ENCODE data around the gene CLASP2.
"Not testable (repeated sequence)": the region's sequence is repeated elsewhere in the genome, so short reads cannot be mapped to it uniquely, and the experiment has no call there.

The CLASP2 gene

DNA sequence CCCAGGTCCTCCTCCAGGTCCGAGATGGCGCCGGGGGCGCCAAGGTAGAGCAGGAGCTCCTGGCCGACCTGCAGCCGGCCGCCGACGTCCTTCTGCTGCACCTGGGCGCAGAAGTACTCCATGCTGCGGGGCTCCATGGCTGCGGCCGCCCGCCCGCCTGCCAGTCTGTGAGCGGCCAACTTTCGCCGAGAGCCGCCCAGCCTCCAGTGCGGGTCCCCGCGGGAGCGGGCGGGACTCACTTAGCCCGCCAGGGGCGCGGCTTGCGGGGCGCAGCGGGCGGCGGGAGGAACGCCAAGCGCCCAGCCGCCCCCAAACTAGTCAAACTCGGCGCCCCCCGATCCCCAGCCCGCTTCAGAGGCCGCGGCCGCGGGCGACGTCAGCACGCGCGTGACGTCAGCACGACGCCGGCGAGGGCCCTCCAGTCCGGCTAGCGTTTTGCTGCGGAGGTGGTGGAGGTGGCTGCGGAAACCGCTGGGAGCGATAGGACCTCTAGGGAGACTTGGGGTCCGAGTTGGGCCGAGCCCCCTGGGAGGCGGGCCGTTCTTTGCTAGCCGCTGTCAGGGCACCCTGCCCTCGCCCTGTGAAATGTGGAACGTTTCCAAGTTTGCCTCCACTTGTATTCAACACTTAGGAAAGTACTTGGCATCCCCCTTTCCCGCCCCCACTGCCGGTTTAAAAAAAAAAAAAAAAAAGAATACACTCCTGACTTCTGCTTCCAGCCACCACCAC lies at the start of gene CLASP2:
Gene CLASP2 (minus strand): TSS at position 389 of the 729 bp plus-strand sequence. CDS start 252 bp downstream, at position 137.
- DNase-seq (ENCODE audit: low spot score): peak; percentile 91

- no peak for DNase-seq (ENCODE audit: low spot score)
Measured at GRCh38 chr3:33758864-33759263, 40.8 kb upstream of the CLASP2 start.

GRCh38 chr3:33758281-33758680 lies 40.2 kb upstream of the CLASP2 start:
- DNase-seq (ENCODE audit: low spot score): no peak

DNA sequence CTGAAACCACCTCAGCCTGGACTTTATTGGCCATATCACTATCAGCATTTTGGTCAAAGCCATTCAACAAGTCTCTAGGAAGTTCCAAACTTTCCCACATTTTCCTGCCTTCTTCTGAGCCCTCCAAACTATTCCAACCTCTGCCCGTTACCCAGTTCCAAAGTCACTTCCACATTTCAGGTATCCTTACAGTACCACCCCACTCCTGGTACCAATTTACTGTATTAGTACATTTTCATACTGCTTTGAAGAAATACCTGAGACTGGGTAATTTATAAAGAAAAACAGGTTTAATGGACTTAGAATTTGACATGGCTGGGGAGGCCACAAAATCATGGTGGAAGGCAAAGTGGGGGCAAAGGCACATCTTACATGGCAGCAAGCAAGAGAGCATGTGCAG lies 36.3 kb upstream of the CLASP2 start:
- not testable (repeated sequence) for DNase-seq (ENCODE audit: low spot score)

DNA sequence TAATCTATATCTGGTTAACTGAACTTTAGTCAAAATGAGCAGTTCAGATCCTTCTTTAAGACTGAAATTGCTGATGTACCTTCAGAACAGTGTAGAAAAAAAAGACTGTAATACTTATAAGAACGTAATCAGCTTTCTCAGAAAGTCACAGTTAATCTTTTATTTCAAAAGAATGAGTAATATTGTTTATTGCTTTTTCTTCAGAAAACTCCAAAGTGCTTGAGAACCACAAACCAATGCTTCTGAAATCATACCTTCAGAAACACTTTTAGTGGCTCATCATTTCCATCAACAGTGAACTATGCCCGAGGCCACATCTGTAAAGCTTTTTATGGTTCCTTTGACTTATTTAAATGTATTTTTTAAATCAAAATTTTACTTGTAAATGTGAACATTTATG lies 33.3 kb upstream of the CLASP2 start:
- DNase-seq (ENCODE audit: low spot score): no peak

- no peak for DNase-seq (ENCODE audit: low spot score)
Measured at GRCh38 chr3:33750211-33750548, 32.1 kb upstream of the CLASP2 start.

GRCh38 chr3:33749546-33750210 lies 31.6 kb upstream of the CLASP2 start:
- no peak for DNase-seq (ENCODE audit: low spot score)

DNA sequence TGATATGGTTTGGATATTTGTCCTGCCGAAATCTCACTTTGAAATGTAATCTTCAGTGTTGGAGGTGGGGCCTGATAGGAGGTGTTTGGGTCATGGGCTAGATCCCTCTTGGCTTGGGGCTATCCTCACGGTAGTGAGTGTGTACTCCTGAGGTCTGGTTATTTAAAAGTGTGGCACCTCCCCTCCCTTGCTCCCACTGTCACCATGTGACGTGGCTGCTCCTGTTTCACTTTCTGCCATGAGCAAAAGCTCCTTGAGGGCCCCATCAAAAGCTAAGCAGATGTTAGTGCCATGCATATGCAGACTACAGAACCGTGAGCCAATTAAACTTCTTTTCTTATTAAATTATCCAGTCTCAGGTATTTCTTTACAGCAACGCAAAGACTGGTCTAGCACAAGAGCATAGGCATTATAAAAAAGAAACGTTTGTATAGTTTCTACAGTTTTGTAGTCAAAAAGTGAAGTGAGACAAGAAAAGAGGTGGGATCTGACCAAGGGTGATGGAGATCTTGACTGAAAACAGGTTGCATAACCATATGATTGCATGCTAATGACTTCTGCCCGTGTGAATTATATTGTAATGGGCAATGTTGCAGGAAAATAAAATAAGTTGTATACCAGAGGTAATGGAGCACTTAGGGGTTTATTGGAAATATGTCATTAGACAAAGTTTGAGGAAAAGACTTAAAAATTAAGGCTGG lies 28.5 kb upstream of the CLASP2 start:
- no peak for DNase-seq (ENCODE audit: low spot score)

- DNase-seq (ENCODE audit: low spot score): no peak
Measured at GRCh38 chr3:33737146-33737545, 19.1 kb upstream of the CLASP2 start.

DNA sequence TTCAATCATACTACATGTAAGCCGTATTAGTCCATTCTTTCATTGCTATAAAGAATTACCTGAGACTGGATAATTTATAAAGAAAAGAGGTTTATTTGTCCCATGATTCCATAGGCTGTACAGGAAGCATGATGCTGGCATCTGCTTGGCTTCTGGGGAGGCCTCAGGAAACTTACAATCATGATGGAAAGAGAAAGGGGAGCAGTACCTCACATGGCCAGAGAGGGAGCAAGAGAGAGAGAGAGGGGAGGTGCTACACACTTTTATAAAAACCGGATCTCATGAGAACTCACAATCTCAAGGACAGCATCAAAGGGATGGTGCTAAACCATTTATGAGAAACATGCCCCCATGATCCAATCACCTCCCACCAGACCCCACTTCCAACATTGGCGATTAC lies 14.3 kb upstream of the CLASP2 start:
- no peak for DNase-seq (ENCODE audit: low spot score)

- no peak for DNase-seq (ENCODE audit: low spot score)
Measured at GRCh38 chr3:33729993-33730392, 11.9 kb upstream of the CLASP2 start.

DNA sequence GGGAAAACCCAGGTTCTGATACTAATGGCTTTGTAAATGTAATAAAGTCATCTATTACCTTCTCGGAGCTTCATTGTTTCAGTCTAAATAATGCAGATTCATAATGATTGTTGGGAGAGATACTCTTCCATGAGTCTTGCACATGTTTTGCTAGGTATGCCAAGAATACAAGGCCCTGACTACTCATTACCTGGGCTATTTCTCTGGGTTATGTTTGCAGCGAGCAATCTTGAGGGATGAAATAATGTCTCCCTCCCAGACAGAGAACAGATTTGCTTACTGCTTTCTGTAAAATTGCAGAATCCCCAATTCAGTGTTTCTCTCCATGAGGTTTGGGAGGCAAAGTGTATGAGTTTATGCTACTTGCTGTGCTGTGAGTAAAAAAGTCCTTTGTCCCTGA lies 6.2 kb upstream of the CLASP2 start:
- DNase-seq (ENCODE audit: low spot score): no peak

GRCh38 chr3:33722626-33723370 lies 4.7 kb upstream of the CLASP2 start:
- DNase-seq (ENCODE audit: low spot score): no peak

- DNase-seq (ENCODE audit: low spot score): no peak
Measured at GRCh38 chr3:33722191-33722590, 4.1 kb upstream of the CLASP2 start.

DNA sequence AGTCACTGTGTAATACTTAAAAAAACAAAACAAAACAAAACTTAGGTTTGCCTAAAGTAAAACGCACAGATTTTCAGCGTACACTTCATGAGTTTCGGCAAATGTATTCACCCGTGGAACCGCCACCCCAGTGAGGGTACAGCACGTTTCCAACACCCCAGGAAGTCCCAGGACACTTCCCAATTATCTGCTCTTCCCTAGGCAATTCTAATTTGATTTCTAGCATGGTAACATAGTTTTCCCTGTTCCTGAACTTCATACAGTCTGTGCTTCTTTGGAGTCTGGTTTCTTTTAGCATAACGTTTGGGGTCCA lies 497 bp upstream of the CLASP2 start:
- DNase-seq (ENCODE audit: low spot score): no peak

- DNase-seq (ENCODE audit: low spot score): peak; percentile 84
Measured at GRCh38 chr3:33717616-33717865, 513 bp downstream of the CLASP2 start.

- no peak for DNase-seq (ENCODE audit: low spot score)
Measured at GRCh38 chr3:33716227-33716626, 1.8 kb downstream of the CLASP2 start.

- DNase-seq (ENCODE audit: low spot score): no peak
Measured at GRCh38 chr3:33711100-33711499, 7.0 kb downstream of the CLASP2 start.

DNA sequence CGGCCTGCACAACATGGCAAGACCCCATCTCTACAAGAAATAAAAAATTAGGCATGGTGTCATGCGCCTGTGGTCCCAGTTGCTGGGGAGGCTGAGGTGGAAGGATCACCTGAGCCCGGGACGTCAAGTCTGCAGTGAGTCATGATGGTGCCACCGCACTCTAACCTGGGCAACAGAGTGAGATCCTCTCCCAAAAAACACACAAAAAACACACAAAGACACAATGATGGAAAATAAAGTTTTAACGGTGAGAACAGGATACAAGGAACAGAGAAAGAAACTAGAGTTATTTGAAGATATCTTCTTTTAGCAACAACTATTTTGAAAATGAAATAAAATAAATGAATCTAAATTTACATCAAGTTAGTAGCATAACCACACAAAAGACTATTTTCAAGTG lies 12.0 kb downstream of the CLASP2 start:
- no peak for DNase-seq (ENCODE audit: low spot score)

DNA sequence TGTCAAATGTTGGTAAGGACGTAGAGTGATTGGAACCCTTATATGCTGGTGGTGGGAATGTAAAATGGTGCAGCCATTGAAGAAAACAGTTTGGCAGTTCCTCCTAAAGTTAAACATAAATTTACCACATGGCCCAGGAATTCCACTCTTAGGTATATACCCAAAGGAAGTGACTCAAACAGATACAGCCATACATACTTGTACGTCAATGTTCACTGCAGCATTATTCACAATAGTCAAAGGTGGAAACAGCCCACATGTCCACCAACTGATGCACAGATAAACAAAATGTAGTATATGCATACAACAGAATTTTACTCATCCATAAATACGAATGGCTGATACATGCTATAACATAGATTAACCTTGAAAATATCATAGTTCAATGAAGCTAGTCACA lies 13.2 kb downstream of the CLASP2 start:
- DNase-seq (ENCODE audit: low spot score): no peak

GRCh38 chr3:33699275-33699674 lies 18.8 kb downstream of the CLASP2 start:
- no peak for DNase-seq (ENCODE audit: low spot score)

- no peak for DNase-seq (ENCODE audit: low spot score)
Measured at GRCh38 chr3:33694944-33695343, 23.1 kb downstream of the CLASP2 start.

- no peak for DNase-seq (ENCODE audit: low spot score)
Measured at GRCh38 chr3:33690341-33690740, 27.7 kb downstream of the CLASP2 start.
